Sigmoid colon (tissue), 7 donors: ENCODE measurements around the gene AKAP10. TPM values are rescaled to one million over a fixed set of nuclear protein-coding genes. Genes with fewer than 3 reads are reported as not detected.

Experiments used
- DNase-seq: peaks from one replicate; pipeline ENCODE4 v3.0.0-alpha.2; 2019
- H3K27ac ChIP-seq, 4 donors: fragments of 200-600 bp; sonication (generic); one replicate each; pipeline ENCODE4 v1.5.1; 2016 to 2019; ENCODE audit warnings: mild to moderate bottlenecking in 1 of 4
- H3K27me3 ChIP-seq, 3 donors: fragments of 200-600 bp; sonication (generic); one replicate each; pipeline ENCODE4 v1.5.1; 2019; ENCODE audit warnings: mild to moderate bottlenecking in 1 of 3
- H3K36me3 ChIP-seq, 4 donors: fragments of 200-600 bp; sonication (generic); one replicate each; pipeline ENCODE4 v1.5.1; 2016 to 2019
- H3K4me1 ChIP-seq, 4 donors: fragments of 200-600 bp; sonication (generic); one replicate each; pipeline ENCODE4 v1.5.1; 2017 to 2019
- H3K4me3 ChIP-seq, 4 donors: fragments of 200-600 bp; sonication (generic); one replicate each; pipeline ENCODE4 v1.5.1; 2017 to 2019; ENCODE audit warnings: mild to moderate bottlenecking in 2 of 4, moderate library complexity in 1 of 4
- H3K9me3 ChIP-seq, 4 donors: fragments of 200-600 bp in 3 of 4; sonication (generic) in 3 of 4; one replicate each; pipeline versions ENCODE4 v1.5.1 to v1.6.1; 2013 to 2019
- EP300 ChIP-seq, 4 donors: sonication (generic); formaldehyde crosslinking; IDR thresholded peaks; one replicate each; pipeline ENCODE4 v1.6.1; 2017; ENCODE audit warnings: antibody characterized with exemption in 4 of 4
- POLR2A ChIP-seq, 2 donors: fragments of 450-650 bp; IDR thresholded peaks; one replicate each; pipeline ENCODE4 v1.6.1; 2016; ENCODE audit warnings: antibody characterized with exemption in 2 of 2, mild to moderate bottlenecking in 2 of 2, moderate library complexity in 2 of 2
- POLR2AphosphoS5 ChIP-seq, 4 donors: sonication (generic); formaldehyde crosslinking; IDR thresholded peaks; one replicate each; pipeline ENCODE4 v1.6.1; 2017; ENCODE audit warnings: antibody characterized with exemption in 4 of 4
- WGBS, 2 donors: extraction: QIAGEN DNeasy Blood & Tissue Kit; methylation state at CpG; one replicate each; pipeline ENCODE4 v1.1.7; 2013; 5-methylcytosine and 5-hydroxymethylcytosine counted together
- intact Hi-C: fragments of 100-400 bp; cut with DNase I; formaldehyde crosslinking; loops from one replicate; pipeline ENCODE4 v1.15.1; 2023
- polyA plus RNA-seq, 3 donors: library from polyadenylated mRNA; stranded (reverse); fragments of 200-250 nt; gene quantifications; one replicate each; pipeline ENCODE4 v1.2.3, GENCODE V29; 2013
- total RNA-seq, 4 donors: library from RNA; depleted of rRNA; stranded (reverse); fragments of >200 nt; gene quantifications; one replicate each; pipeline ENCODE4 v1.1.0, GENCODE V29; 2016
- TF ChIP-seq, protein P1 (sequence below), 4 experiments: fragments of 450-650 bp in 3 of 4; fragments of 200-600 bp in 1 of 4; IDR thresholded peaks; one replicate each; pipeline ENCODE4 v1.5.1; 2016 to 2019; ENCODE audit warnings: antibody characterized with exemption in 4 of 4, mild to moderate bottlenecking in 3 of 4, moderate library complexity in 2 of 4
- donor health status: healthy with polysubstance abuse.
- donor health status: Bipolar disorder and iron deficiency.
- donor health status: healthy.

The AKAP10 gene
- total and polyA plus RNA-seq, 7 donors, result 9.5 to 37.5 (median 24.0) TPM

GRCh38 chr17:20008242-20009051 is 30.8 kb upstream of the AKAP10 start:
- H3K36me3 ChIP-seq, result no peaks in the 10 kb centered on the region
- H3K27ac ChIP-seq, result peak overlapping the region in 3 of 4 donors; percentile 36 to 82 (median 61)
- no peaks in the 10 kb centered on the region for H3K9me3 ChIP-seq
- intact Hi-C loops, result no loop called here
- DNase-seq, result no peak
- H3K4me3 ChIP-seq, result peak overlapping the region; percentile 43 to 64 (median 56)
- peaks cover 0 to 42% (median 25%) of the 10 kb centered on the region in 3 donors for H3K27me3 ChIP-seq
- TF ChIP-seq, protein P1, sequence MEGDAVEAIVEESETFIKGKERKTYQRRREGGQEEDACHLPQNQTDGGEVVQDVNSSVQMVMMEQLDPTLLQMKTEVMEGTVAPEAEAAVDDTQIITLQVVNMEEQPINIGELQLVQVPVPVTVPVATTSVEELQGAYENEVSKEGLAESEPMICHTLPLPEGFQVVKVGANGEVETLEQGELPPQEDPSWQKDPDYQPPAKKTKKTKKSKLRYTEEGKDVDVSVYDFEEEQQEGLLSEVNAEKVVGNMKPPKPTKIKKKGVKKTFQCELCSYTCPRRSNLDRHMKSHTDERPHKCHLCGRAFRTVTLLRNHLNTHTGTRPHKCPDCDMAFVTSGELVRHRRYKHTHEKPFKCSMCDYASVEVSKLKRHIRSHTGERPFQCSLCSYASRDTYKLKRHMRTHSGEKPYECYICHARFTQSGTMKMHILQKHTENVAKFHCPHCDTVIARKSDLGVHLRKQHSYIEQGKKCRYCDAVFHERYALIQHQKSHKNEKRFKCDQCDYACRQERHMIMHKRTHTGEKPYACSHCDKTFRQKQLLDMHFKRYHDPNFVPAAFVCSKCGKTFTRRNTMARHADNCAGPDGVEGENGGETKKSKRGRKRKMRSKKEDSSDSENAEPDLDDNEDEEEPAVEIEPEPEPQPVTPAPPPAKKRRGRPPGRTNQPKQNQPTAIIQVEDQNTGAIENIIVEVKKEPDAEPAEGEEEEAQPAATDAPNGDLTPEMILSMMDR (IDR thresholded peaks at IDR 0.05), result no peak
- no peak for TF ChIP-seq POLR2AphosphoS5 (IDR thresholded peaks at IDR 0.05)
- H3K4me1 ChIP-seq, result peaks cover 0 to 14% (median 10%) of the 10 kb centered on the region in 4 donors
- 26 to 29% methylated on average over 35 of the region's 35 CpGs for WGBS, 2 donors

DNA sequence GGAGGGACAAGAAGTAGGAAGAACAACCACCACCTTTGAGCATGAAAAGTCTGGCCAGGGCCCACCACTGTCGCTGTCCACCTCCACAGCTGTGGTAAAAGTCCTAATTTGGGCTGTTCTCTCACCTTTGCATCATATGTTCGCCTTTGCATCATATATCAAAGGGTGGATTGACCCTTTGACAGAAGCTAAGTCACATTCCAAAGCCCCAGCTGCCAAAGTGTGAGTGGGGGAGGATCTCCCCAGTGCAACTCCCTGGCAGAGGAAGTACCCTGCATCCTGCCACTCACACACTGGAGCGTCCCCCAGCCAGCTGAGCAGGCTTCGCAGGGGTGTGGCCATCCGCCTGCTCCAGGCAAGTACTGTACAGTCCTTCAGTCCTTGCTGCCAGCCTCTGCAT is 18.9 kb upstream of the AKAP10 start:
- WGBS, 2 donors, result 26 to 39% methylated on average over 5 of the region's 5 CpGs
- Histone ChIP-seq H3K27me3 (peaks cover 0 to 2% (median 0%) of the 10 kb centered on the region in 3 donors), H3K36me3 (no peaks in the 10 kb centered on the region), H3K9me3 (no peaks in the 10 kb centered on the region), H3K4me1 (peaks cover 0 to 5% (median 0%) of the 10 kb centered on the region in 4 donors), H3K4me3 (no peak overlapping the region), H3K27ac (no peak overlapping the region)
- DNase-seq, result no peak
- intact Hi-C loops, result no loop called here
- TF ChIP-seq EP300 (IDR thresholded peaks at IDR 0.05) (no peak), POLR2AphosphoS5 (IDR thresholded peaks at IDR 0.05) (no peak), POLR2A (IDR thresholded peaks at IDR 0.05) (no peak)
- TF ChIP-seq, protein P1 (IDR thresholded peaks at IDR 0.05), result no peak

- H3K27me3 ChIP-seq, result no peaks in the 10 kb centered on the region
- no peak overlapping the region for H3K4me3 ChIP-seq
- intact Hi-C loops, result no loop called here
- no peak for DNase-seq
- H3K27ac ChIP-seq, result no peak overlapping the region
- H3K9me3 ChIP-seq, result no peaks in the 10 kb centered on the region
- TF ChIP-seq EP300 (IDR thresholded peaks at IDR 0.05) (no peak), POLR2AphosphoS5 (IDR thresholded peaks at IDR 0.05) (no peak), POLR2A (IDR thresholded peaks at IDR 0.05) (no peak)
- TF ChIP-seq, protein P1 (IDR thresholded peaks at IDR 0.05), result no peak
- no peaks in the 10 kb centered on the region for H3K36me3 ChIP-seq
- H3K4me1 ChIP-seq, result peaks cover 0 to 5% (median 0%) of the 10 kb centered on the region in 4 donors
- WGBS, 2 donors, result 79 to 91% methylated on average over 1 of the region's 1 CpG
These were observed 18.5 kb upstream of the AKAP10 start for GRCh38 chr17:19996086-19996485.

GRCh38 chr17:19992803-19993713 is 15.4 kb upstream of the AKAP10 start:
- Histone ChIP-seq H3K4me3 (no peak overlapping the region), H3K27ac (no peak overlapping the region), H3K4me1 (peaks cover 0 to 5% (median 0%) of the 10 kb centered on the region in 4 donors), H3K27me3 (no peaks in the 10 kb centered on the region), H3K36me3 (no peaks in the 10 kb centered on the region), H3K9me3 (no peaks in the 10 kb centered on the region)
- TF ChIP-seq POLR2A (IDR thresholded peaks at IDR 0.05), result no peak
- TF ChIP-seq POLR2AphosphoS5 (IDR thresholded peaks at IDR 0.05), result no peak
- TF ChIP-seq EP300 (IDR thresholded peaks at IDR 0.05), result no peak
- TF ChIP-seq, protein P1 (IDR thresholded peaks at IDR 0.05), result peak; percentile 48 to 66 (median 61)
- WGBS, 2 donors, result 21 to 31% methylated on average over 24 of the region's 24 CpGs
- peak; percentile 93 for DNase-seq
- intact Hi-C loops, result loop anchor here (1.0 to 5.0 kb wide), 3 partner anchors 14 to 234 kb away; no protein-coding TSS in a partner anchor
